ENCODE measurements around the gene IL1RN. TPM values are rescaled to one million over a fixed set of nuclear protein-coding genes. Genes with fewer than 3 reads are reported as not detected.

The IL1RN gene
- not detected in 2 replicates for total RNA-seq (2021; fragmentation: NEBNext Ultra II Directional; extraction: Animal tissue kit (Norgen Biotek cat#: 25700))
- not detected in 2 replicates for polyA plus RNA-seq (2011; rRNA removed)
- not detected for polyA plus RNA-seq (2011; cell fraction: cytosol; rRNA removed)
- not detected for polyA plus RNA-seq (2011; cell fraction: nucleus; rRNA removed)
- not detected in 4 replicates for polyA plus RNA-seq (2012, experiment 1 of 2)
- polyA plus RNA-seq (2012, experiment 2 of 2) = not detected
- polyA plus RNA-seq (2013, experiment 1 of 2) = not detected
- polyA plus RNA-seq (2013, experiment 2 of 2) = not detected
- polyA minus RNA-seq (2011; rRNA and poly(A)+ RNA removed) = not detected in 2 replicates
- polyA minus RNA-seq (2011; cell fraction: cytosol; rRNA and poly(A)+ RNA removed) = not detected
- not detected for polyA minus RNA-seq (2011; cell fraction: nucleus; rRNA and poly(A)+ RNA removed)
- long read RNA-seq, experiment 1 = 0 reads
- long read RNA-seq, experiment 2 = 0 reads

GRCh38 chr2:113126845-113127645 lies at the start of gene IL1RN:
Gene IL1RN, plus strand, starts transcription at chr2:113127598. Its CDS starts 27 bp downstream, at chr2:113127625.
- no peak within 1 kb of the TSS for H4K91ac ChIP-seq (replicated peaks; ENCODE audit: insufficient read length, low read length)
- DNase-seq (ENCODE audit: low read depth in 1 of 2, low spot score in 2 of 2) (peak in 1 of 2 experiments; percentile 23), FAIRE-seq (no peak)
- no peak within 1 kb of the TSS for H2BK12ac ChIP-seq (ENCODE audit: low read depth, low read length)
- no peak within 1 kb of the TSS for H3K9ac ChIP-seq (replicated peaks in 1 of 4; ENCODE audit: extremely low read depth in 1 of 4, low read depth in 3 of 4, low read length in 3 of 4)
- no peak within 1 kb of the TSS for H3K14ac ChIP-seq (ENCODE audit: insufficient read length)
- no peaks in the 10 kb centered on the region for H3K27me3 ChIP-seq (replicated peaks in 1 of 4; ENCODE audit: control insufficient read depth in 3 of 4, extremely low read depth in 1 of 4, insufficient read depth in 3 of 4, low read length in 3 of 4)
- H3K23ac ChIP-seq (ENCODE audit: insufficient read length) = no peak within 1 kb of the TSS
- H3K4me3 ChIP-seq (ENCODE audit: extremely low read depth in 1 of 4, insufficient read depth in 2 of 4, low read depth in 3 of 4, low read length in 4 of 4) = no peak within 1 kb of the TSS
- no peak within 1 kb of the TSS for H3K4ac ChIP-seq (replicated peaks; ENCODE audit: insufficient read length, low read depth, low read length)
- no peaks in the 10 kb centered on the region for H3K36me3 ChIP-seq (ENCODE audit: control insufficient read depth in 2 of 4, insufficient read depth in 4 of 4, low read length in 3 of 4)
- H4K5ac ChIP-seq (ENCODE audit: insufficient read length, low read depth, low read length) = no peak within 1 kb of the TSS
- no peaks in the 10 kb centered on the region for H3K4me1 ChIP-seq (replicated peaks in 1 of 4; ENCODE audit: control insufficient read depth in 3 of 4, insufficient read depth in 4 of 4, low read length in 3 of 4)
- no peak within 1 kb of the TSS for H3K56ac ChIP-seq (replicated peaks; ENCODE audit: insufficient read length, low read depth, low read length)
- 89% methylated on average over 16 of the region's 16 CpGs; no CpG with 5 or more reads in 1 of the 2 experiments for WGBS, 2 experiments (ENCODE audit: extremely low coverage in 1 of 2, insufficient coverage in 1 of 2, insufficient read length in 1 of 2, insufficient replicate concordance in 2 of 2, low coverage in 1 of 2, low lambda C conversion rate in 2 of 2, missing lambda C conversion rate in 1 of 2)
- ChIA-PET POLR2A (ENCODE audit: partially characterized antibody) (no interaction called here), CTCF (ENCODE audit: partially characterized antibody) (interaction anchor here (0.7 to 1.4 kb wide), 6 partner anchors 9 to 50 kb away, joined by 3 to 6 read pairs (median 4); no protein-coding TSS in a partner anchor)
- no peak within 1 kb of the TSS for H2BK20ac ChIP-seq (ENCODE audit: low read length)
- H3K23me2 ChIP-seq (ENCODE audit: low read depth, low read length) = no peaks in the 10 kb centered on the region
- no peaks in the 10 kb centered on the region for H3K79me2 ChIP-seq (ENCODE audit: control insufficient read depth in 1 of 2, insufficient read depth in 2 of 2, low read length in 2 of 2)
- no peak within 1 kb of the TSS for H2BK120ac ChIP-seq (replicated peaks; ENCODE audit: low read depth, low read length)
- H3K9me3 ChIP-seq (ENCODE audit: insufficient read depth in 2 of 2, low read depth in 1 of 2, low read length in 1 of 2) = no peaks in the 10 kb centered on the region
- no peaks in the 10 kb centered on the region for H3K79me1 ChIP-seq (ENCODE audit: low read depth, low read length)
- no peak within 1 kb of the TSS for H3K27ac ChIP-seq (ENCODE audit: low read depth, low read length)
- H4K8ac ChIP-seq (ENCODE audit: extremely low read depth, insufficient read depth, low read length) = no peak within 1 kb of the TSS
- H2AFZ ChIP-seq (ENCODE audit: low read length) = no peak within 1 kb of the TSS; the same call in 1 of the 2 replicates
- H3K18ac ChIP-seq (ENCODE audit: extremely low read depth, low read length) = no peak within 1 kb of the TSS
- no peaks in the 10 kb centered on the region for H4K20me1 ChIP-seq (replicated peaks in 1 of 2; ENCODE audit: control insufficient read depth in 1 of 2, insufficient read depth in 2 of 2, low read length in 2 of 2)
- no peak within 1 kb of the TSS for H3K4me2 ChIP-seq (ENCODE audit: insufficient read depth in 1 of 2, low read depth in 2 of 2, low read length in 2 of 2)
- no peak within 1 kb of the TSS for H2BK5ac ChIP-seq (ENCODE audit: low read depth, low read length)
- no peak within 1 kb of the TSS for H2BK15ac ChIP-seq (ENCODE audit: low read length)
- no peak within 1 kb of the TSS for H2AK5ac ChIP-seq (ENCODE audit: low read depth, low read length)
- TF ChIP-seq RAD21 (IDR thresholded peaks at IDR 0.05 in 1 of 2, conservative IDR thresholded peaks at IDR 0.05 in 1 of 2; ENCODE audit: low read depth in 2 of 2, low read length in 2 of 2) = no peak
- no peak for TF ChIP-seq CHD2 (IDR thresholded peaks at IDR 0.05; ENCODE audit: low read length)
- no peak for TF ChIP-seq RNF2 (IDR thresholded peaks at IDR 0.05; ENCODE audit: borderline replicate concordance, low read depth, low read length, missing control alignments, poor library complexity, severe bottlenecking)
- no peak for TF ChIP-seq SIN3A (conservative IDR thresholded peaks at IDR 0.05 in 1 of 2, IDR thresholded peaks at IDR 0.05 in 1 of 2; ENCODE audit: low read depth in 1 of 2, low read length in 2 of 2)
- TF ChIP-seq BRCA1 (IDR thresholded peaks at IDR 0.05; ENCODE audit: low read depth, low read length) = no peak
- no peak for TF ChIP-seq PHF8 (conservative IDR thresholded peaks at IDR 0.05; ENCODE audit: low read depth, low read length)
- TF ChIP-seq SP2 (IDR thresholded peaks at IDR 0.05; ENCODE audit: low read length) = no peak
- no peak for TF ChIP-seq USF2 (IDR thresholded peaks at IDR 0.05; ENCODE audit: low read length)

All from H1 (cell line).